ENCODE measurements around the gene JARID2. TPM values are rescaled to one million over a fixed set of nuclear protein-coding genes. Genes with fewer than 3 reads are reported as not detected.

JARID2 gene
- total RNA-seq, 1 experiment from 2014 or later = 180 TPM

- POLR2A ChIA-PET = no interaction called here
- Mint-ChIP-seq H3K9me3 (no peaks in the 10 kb centered on the region), H3K27me3 (ENCODE audit: low read depth) (no peaks in the 10 kb centered on the region), H3K36me3 (no peaks in the 10 kb centered on the region), H3K4me3 (no peak overlapping the region), H3K27ac (no peak overlapping the region; the same call in 1 of the 2 replicates), H3K4me1 (peaks cover 12% of the 10 kb centered on the region)
- CTCF ChIA-PET = no interaction called here
- no peak for DNase-seq (ENCODE audit: low spot score)
- ATAC-seq = peak; percentile 36
- TF ChIP-seq USF2 (CRISPR knock-in tag; IDR thresholded peaks at IDR 0.05) (no peak), E2F1 (CRISPR knock-in tag; IDR thresholded peaks at IDR 0.05) (no peak), PREB (CRISPR knock-in tag; IDR thresholded peaks at IDR 0.05; ENCODE audit: borderline replicate concordance) (no peak), TEAD1 (CRISPR knock-in tag; IDR thresholded peaks at IDR 0.05) (no peak), MXD4 (CRISPR knock-in tag; IDR thresholded peaks at IDR 0.05; ENCODE audit: borderline replicate concordance) (no peak), RORB (CRISPR knock-in tag; IDR thresholded peaks at IDR 0.05) (no peak), TCF7 (CRISPR knock-in tag; IDR thresholded peaks at IDR 0.05; ENCODE audit: low read depth) (no peak), RELA (CRISPR knock-in tag; IDR thresholded peaks at IDR 0.05; ENCODE audit: borderline replicate concordance) (no peak), GTF2I (CRISPR knock-in tag; conservative IDR thresholded peaks at IDR 0.05) (no peak), CREM (CRISPR knock-in tag; IDR thresholded peaks at IDR 0.05) (no peak), ZNF425 (CRISPR knock-in tag; conservative IDR thresholded peaks at IDR 0.05) (no peak), FOXK1 (CRISPR knock-in tag; IDR thresholded peaks at IDR 0.05) (no peak), MLX (CRISPR knock-in tag; IDR thresholded peaks at IDR 0.05) (no peak), ZBTB43 (CRISPR knock-in tag; IDR thresholded peaks at IDR 0.05) (no peak), ZNF532 (CRISPR knock-in tag; IDR thresholded peaks at IDR 0.05; ENCODE audit: borderline replicate concordance) (no peak), FOXP4 (CRISPR knock-in tag; IDR thresholded peaks at IDR 0.05) (no peak), CBFB (CRISPR knock-in tag; IDR thresholded peaks at IDR 0.05; ENCODE audit: low read depth) (no peak), SMAD4 (CRISPR knock-in tag; IDR thresholded peaks at IDR 0.05) (no peak), ESRRA (CRISPR knock-in tag; IDR thresholded peaks at IDR 0.05; ENCODE audit: borderline replicate concordance) (no peak)
Measured at GRCh38 chr6:15363523-15364400, 117.9 kb downstream of the JARID2 start.

Measured in WTC11 (cell line).